GM12878 (cell line): Measurements from ENCODE around the gene PLXNC1. TPM values are rescaled to one million over a fixed set of nuclear protein-coding genes. Genes with fewer than 3 reads are reported as not detected.

Source experiments
- ATAC-seq: fragments of 200-7000 bp; cut with Tn5 transposase; 3 replicates; pipeline ENCODE4 v1.9.1; 2020; ENCODE audit warnings: mild to moderate bottlenecking, moderate library complexity
- BruUV-seq: library from RNA; stranded (reverse); fragments of 400-500 nt; replicated peaks from 2 replicates; lab custom pipeline; 2021; lab: Mats Ljungman, UMichigan
- CTCF ChIA-PET: fragments of 300-600 bp; sonication (Branson Sonifier 250); formaldehyde crosslinking; extraction: SDS; loops from one replicate; lab custom pipeline; 2021; ENCODE audit warnings: inconsistent platforms; lab: Yijun Ruan, JAX
- POLR2A ChIA-PET: fragments of 350-600 bp; formaldehyde crosslinking; extraction: SDS; loops from one replicate; lab custom pipeline; 2021; ENCODE audit warnings: inconsistent platforms; lab: Charles Lee
- RAD21 ChIA-PET: fragments of 300-600 bp; sonication (Branson Sonifier 250); formaldehyde crosslinking; loops from one replicate; lab custom pipeline; 2023; ENCODE audit warnings: antibody characterized with exemption; ENCODE audit not compliant: unreplicated experiment; lab: Charles Lee
- SMC1A ChIA-PET: fragments of 300-600 bp; sonication (Branson Sonifier 250); formaldehyde crosslinking; loops from one replicate; lab custom pipeline; 2023; ENCODE audit not compliant: unreplicated experiment, uncharacterized antibody; lab: Charles Lee
- DNase-seq: peaks from one replicate; pipeline ENCODE4 v3.0.0-alpha.2; 2011; ENCODE audit warnings: low read depth, low spot score
- FAIRE-seq: peaks from 3 replicates; lab custom pipeline; 2011; peaks lifted over from hg19 to GRCh38; lab: Jason Lieb, UNC
- H2AFZ ChIP-seq: 2 replicates; pipeline ENCODE4 v1.6.0; 2011; ENCODE audit warnings: low read depth, low read length, control low read depth; ENCODE audit not compliant: control insufficient read depth
- H3K27ac ChIP-seq: 2 replicates; pipeline ENCODE4 v1.5.1; 2011; ENCODE audit warnings: control low read depth; ENCODE audit not compliant: control insufficient read depth, insufficient read depth
- H3K27me3 ChIP-seq, 2 experiments: replicated peaks in 1 of 2; 2 replicates each; pipeline versions ENCODE4 v1.6.0 to v1.6.1; 2011; ENCODE audit warnings: low read length in 1 of 2; ENCODE audit not compliant: control insufficient read depth in 2 of 2, insufficient read depth in 2 of 2
- H3K36me3 ChIP-seq, 2 experiments: 2 replicates each; pipeline ENCODE4 v1.5.1; 2011; ENCODE audit warnings: low read length in 1 of 2; ENCODE audit not compliant: control insufficient read depth in 2 of 2, insufficient read depth in 2 of 2
- H3K4me1 ChIP-seq: 2 replicates; pipeline ENCODE4 v1.6.1; 2011; ENCODE audit warnings: mild to moderate bottlenecking, low read length, moderate library complexity, mixed read lengths; ENCODE audit not compliant: control insufficient read depth, insufficient read depth
- H3K4me2 ChIP-seq: 2 replicates; pipeline ENCODE4 v1.6.0; 2011; ENCODE audit warnings: control low read depth; ENCODE audit not compliant: control insufficient read depth, insufficient read depth
- H3K4me3 ChIP-seq: fragments of 200-600 bp; sonication (generic); 2 replicates; pipeline ENCODE4 v1.5.1; 2016
- H3K79me2 ChIP-seq: 2 replicates; pipeline ENCODE4 v1.6.0; 2011; ENCODE audit warnings: low read length; ENCODE audit not compliant: control insufficient read depth, insufficient read depth
- H3K9ac ChIP-seq: 2 replicates; pipeline ENCODE4 v1.8.0; 2011; ENCODE audit warnings: low read length, control low read depth, mixed read lengths; ENCODE audit not compliant: control insufficient read depth, insufficient read depth
- H3K9me3 ChIP-seq: replicated peaks from 3 replicates; pipeline ENCODE4 v1.5.1; 2011; ENCODE audit warnings: mild to moderate bottlenecking, low read length; ENCODE audit not compliant: control insufficient read depth, insufficient read depth
- H4K20me1 ChIP-seq: 2 replicates; pipeline ENCODE4 v1.6.0; 2011; ENCODE audit not compliant: control insufficient read depth, insufficient read depth
- ATF7 ChIP-seq: fragments of 450-650 bp; IDR thresholded peaks from 2 replicates; pipeline ENCODE4 v1.6.1; 2016; ENCODE audit warnings: low read depth, mild to moderate bottlenecking
- NKRF ChIP-seq: fragments of 450-650 bp; conservative IDR thresholded peaks from 2 replicates; pipeline ENCODE4 v1.6.1; 2017; ENCODE audit warnings: mild to moderate bottlenecking, moderate library complexity
- REST ChIP-seq: IDR thresholded peaks from 2 replicates; pipeline ENCODE4 v1.6.1; 2012; ENCODE audit warnings: mild to moderate bottlenecking, low read depth, low read length
- SIX5 ChIP-seq: IDR thresholded peaks from 2 replicates; pipeline ENCODE4 v1.6.1; 2011; ENCODE audit warnings: mild to moderate bottlenecking, low read depth, low read length, moderate library complexity; ENCODE audit not compliant: severe bottlenecking
- ZBTB11 ChIP-seq: fragments of 450-650 bp; formaldehyde crosslinking; IDR thresholded peaks from 2 replicates; pipeline ENCODE4 v1.5.0; 2022; ENCODE audit warnings: mild to moderate bottlenecking, missing genetic modification characterization
- WGBS: methylation state at CpG from one replicate; pipeline ENCODE4 v1.1.6; 2016; ENCODE audit warnings: low lambda C conversion rate; ENCODE audit not compliant: insufficient replicate concordance, insufficient coverage; ENCODE audit errors: missing lambda C conversion rate; 5-methylcytosine and 5-hydroxymethylcytosine counted together
- in situ Hi-C: fragments of 300-500 bp; cut with MboI; formaldehyde crosslinking; loops from 9 replicates; pipeline ENCODE4 v1.14.3; 2018; ENCODE audit warnings: mixed read lengths
- intact Hi-C: fragments of 100-400 bp; cut with micrococcal nuclease; formaldehyde crosslinking; loops from one replicate; pipeline ENCODE4 v1.14.2; 2022; ENCODE audit not compliant: unreplicated experiment
- polyA plus RNA-seq, 11 experiments: library from polyadenylated mRNA; depleted of rRNA in 4 of 11; unstranded in 6 of 11; stranded (reverse) in 5 of 11; fragments of >200 nt; fragmentation: Nextera tagmentation in 4 of 11; fragmentation: Illumina TruSeq in 1 of 11; extraction: Ambion mirVana in 4 of 11; extraction: Trizol in 1 of 11; gene quantifications; 1 replicate in 1 of 11; 2 replicates in 10 of 11; pipeline versions ENCODE4 v1.2.1 to v1.2.3, GENCODE V29; 2011 to 2016; ENCODE audit warnings: inconsistent platforms in 2 of 11, missing spikeins in 2 of 11, low read depth in 1 of 11
- total RNA-seq, 4 experiments: library from RNA; depleted of rRNA in 3 of 4; stranded (reverse); fragments of >200 nt in 3 of 4; fragmentation: Illumina TruSeq in 1 of 4; extraction: Trizol in 1 of 4; gene quantifications; 2 replicates each; pipeline versions ENCODE4 v1.2.1 to v1.2.3, GENCODE V29; 2013 to 2021
- TF ChIP-seq, protein P1 (sequence below): fragments of 150-350 bp; IDR thresholded peaks from 2 replicates; pipeline ENCODE4 v1.6.1; 2016; ENCODE audit warnings: low read depth, low read length

Gene PLXNC1
- total and polyA plus RNA-seq, 10 of the 15 experiments (the other 5 are each of a cell fraction or from before 2014, with no cell fraction given): 5.2 to 41.2 (median 24.6) TPM

- ChIA-PET CTCF (interaction anchor here (1.9 to 2.4 kb wide), 3 partner anchors 31 to 90 kb away, joined by 5 to 10 read pairs (median 7); no protein-coding TSS in a partner anchor), SMC1A (interaction anchor here (0.6 to 8.3 kb wide), 19 partner anchors 9 to 88 kb away, joined by 3 to 104 read pairs (median 4); no protein-coding TSS in a partner anchor), POLR2A (interaction anchor here (1.4 to 4.3 kb wide), 3 partner anchors 14 to 32 kb away, joined by 5 to 33 read pairs (median 6); no protein-coding TSS in a partner anchor), RAD21 (interaction anchor here (0.8 to 7.3 kb wide), 7 partner anchors 11 to 88 kb away, joined by 3 to 66 read pairs (median 5); no protein-coding TSS in a partner anchor)
- FAIRE-seq: no peak
- H3K4me2 ChIP-seq: peak overlapping the region; percentile 72
- in situ Hi-C loops (no loop called here), intact Hi-C loops (no loop called here)
- no peak; the same call in 2 of the 3 replicates for ATAC-seq
- WGBS: 83% methylated on average over 7 of the region's 7 CpGs
- no peaks in the 10 kb centered on the region for H3K27me3 ChIP-seq
- H3K27ac ChIP-seq: peak overlapping the region; percentile 86
- H3K4me3 ChIP-seq: no peak overlapping the region
- no peak for DNase-seq
- no TSS peak for BruUV-seq
- no peaks in the 10 kb centered on the region for H3K9me3 ChIP-seq
- no peaks in the 10 kb centered on the region for H3K79me2 ChIP-seq
- no peak overlapping the region for H2AFZ ChIP-seq
- no peak overlapping the region for H3K9ac ChIP-seq
- peaks cover 0 to 21% of the 10 kb centered on the region in 2 experiments for H3K36me3 ChIP-seq
- H4K20me1 ChIP-seq: no peaks in the 10 kb centered on the region
- peaks cover 25% of the 10 kb centered on the region for H3K4me1 ChIP-seq
- TF ChIP-seq REST (no peak), ATF7 (no peak), NKRF (no peak), ZBTB11 (CRISPR knock-in tag) (no peak), SIX5 (no peak)
- TF ChIP-seq, protein P1, sequence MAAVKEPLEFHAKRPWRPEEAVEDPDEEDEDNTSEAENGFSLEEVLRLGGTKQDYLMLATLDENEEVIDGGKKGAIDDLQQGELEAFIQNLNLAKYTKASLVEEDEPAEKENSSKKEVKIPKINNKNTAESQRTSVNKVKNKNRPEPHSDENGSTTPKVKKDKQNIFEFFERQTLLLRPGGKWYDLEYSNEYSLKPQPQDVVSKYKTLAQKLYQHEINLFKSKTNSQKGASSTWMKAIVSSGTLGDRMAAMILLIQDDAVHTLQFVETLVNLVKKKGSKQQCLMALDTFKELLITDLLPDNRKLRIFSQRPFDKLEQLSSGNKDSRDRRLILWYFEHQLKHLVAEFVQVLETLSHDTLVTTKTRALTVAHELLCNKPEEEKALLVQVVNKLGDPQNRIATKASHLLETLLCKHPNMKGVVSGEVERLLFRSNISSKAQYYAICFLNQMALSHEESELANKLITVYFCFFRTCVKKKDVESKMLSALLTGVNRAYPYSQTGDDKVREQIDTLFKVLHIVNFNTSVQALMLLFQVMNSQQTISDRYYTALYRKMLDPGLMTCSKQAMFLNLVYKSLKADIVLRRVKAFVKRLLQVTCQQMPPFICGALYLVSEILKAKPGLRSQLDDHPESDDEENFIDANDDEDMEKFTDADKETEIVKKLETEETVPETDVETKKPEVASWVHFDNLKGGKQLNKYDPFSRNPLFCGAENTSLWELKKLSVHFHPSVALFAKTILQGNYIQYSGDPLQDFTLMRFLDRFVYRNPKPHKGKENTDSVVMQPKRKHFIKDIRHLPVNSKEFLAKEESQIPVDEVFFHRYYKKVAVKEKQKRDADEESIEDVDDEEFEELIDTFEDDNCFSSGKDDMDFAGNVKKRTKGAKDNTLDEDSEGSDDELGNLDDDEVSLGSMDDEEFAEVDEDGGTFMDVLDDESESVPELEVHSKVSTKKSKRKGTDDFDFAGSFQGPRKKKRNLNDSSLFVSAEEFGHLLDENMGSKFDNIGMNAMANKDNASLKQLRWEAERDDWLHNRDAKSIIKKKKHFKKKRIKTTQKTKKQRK: no peak
These were observed 91.1 kb downstream of the PLXNC1 start for GRCh38 chr12:94239332-94239993.
